ENCODE results near the gene NFIA.
"Not testable (repeated sequence)": the region's sequence is repeated elsewhere in the genome, so short reads cannot be mapped to it uniquely, and the experiment has no call there.

The NFIA gene

GRCh38 chr1:61276246-61276645, 193.9 kb downstream of the NFIA start:
- Histone ChIP-seq H2AFZ (ENCODE audit: low read depth, low read length) (no peak overlapping the region), H2BK15ac (ENCODE audit: low read depth, poor library complexity, severe bottlenecking) (no peak overlapping the region)
- WGBS: 86% methylated on average over 1 of the region's 3 CpGs

GRCh38 chr1:61277121-61277690, 194.8 kb downstream of the NFIA start:
- no peak for DNase-seq
- H4K8ac ChIP-seq (ENCODE audit: low read length): no peak overlapping the region
- H2BK12ac ChIP-seq (ENCODE audit: low read length in 2 of 2): no peak overlapping the region
- H4K91ac ChIP-seq (ENCODE audit: low read length): no peak overlapping the region
- no peaks in the 10 kb centered on the region for H3K27me3 ChIP-seq (ENCODE audit: control insufficient read depth in 1 of 2, insufficient read depth in 1 of 2, low read length in 2 of 2)
- H2AK5ac ChIP-seq (ENCODE audit: low read length, severe bottlenecking): no peak overlapping the region
- H3K4me3 ChIP-seq (ENCODE audit: insufficient read depth in 1 of 2, low read depth in 1 of 2, low read length in 2 of 2): peak overlapping the region in 1 of 2 experiments; percentile 53
- no peaks in the 10 kb centered on the region for H3K36me3 ChIP-seq (ENCODE audit: control insufficient read depth in 1 of 2, insufficient read depth in 2 of 2, low read depth in 1 of 2, low read length in 2 of 2)
- WGBS: 96% methylated on average over 3 of the region's 7 CpGs
- H3K9me3 ChIP-seq (ENCODE audit: control insufficient read depth, low read length): no peaks in the 10 kb centered on the region
- no peak overlapping the region for H3K4me2 ChIP-seq (ENCODE audit: low read length, poor library complexity, severe bottlenecking)
- H2BK120ac ChIP-seq (ENCODE audit: low read depth, low read length): no peak overlapping the region
- no peaks in the 10 kb centered on the region for H3K79me1 ChIP-seq (replicated peaks; ENCODE audit: low read length, poor library complexity, severe bottlenecking)
- H3K18ac ChIP-seq (ENCODE audit: low read depth in 1 of 2, low read length in 2 of 2): no peak overlapping the region
- H3K27ac ChIP-seq (ENCODE audit: low read length, poor library complexity, severe bottlenecking): no peak overlapping the region
- no peak overlapping the region for H3K4ac ChIP-seq (ENCODE audit: low read depth in 1 of 2, low read length in 2 of 2)
- H3K9ac ChIP-seq (ENCODE audit: low read length): peak overlapping the region; percentile 56
- no peak overlapping the region for H3K14ac ChIP-seq (ENCODE audit: low read length in 2 of 2)
- H2AFZ ChIP-seq (ENCODE audit: low read depth, low read length): no peak overlapping the region
- no peaks in the 10 kb centered on the region for H3K4me1 ChIP-seq (ENCODE audit: control insufficient read depth, insufficient read depth, low read depth, low read length)
- H3K23ac ChIP-seq (ENCODE audit: low read length in 2 of 2): no peak overlapping the region
- no peak overlapping the region for H2BK15ac ChIP-seq (ENCODE audit: low read depth, poor library complexity, severe bottlenecking)
- H2BK5ac ChIP-seq (ENCODE audit: low read depth, low read length, poor library complexity, severe bottlenecking): no peak overlapping the region

More at GRCh38 chr1:61276246-61276645, 193.9 kb downstream of the NFIA start:
- Histone ChIP-seq H2BK120ac (ENCODE audit: low read depth, low read length) (no peak overlapping the region), H3K27ac (ENCODE audit: low read length, poor library complexity, severe bottlenecking) (no peak overlapping the region), H2AK5ac (ENCODE audit: low read length, severe bottlenecking) (no peak overlapping the region), H3K9ac (ENCODE audit: low read length) (peak overlapping the region; percentile 73), H3K79me1 (replicated peaks; ENCODE audit: low read length, poor library complexity, severe bottlenecking) (no peaks in the 10 kb centered on the region), H3K14ac (ENCODE audit: low read length in 2 of 2) (no peak overlapping the region), H3K18ac (ENCODE audit: low read depth in 1 of 2, low read length in 2 of 2) (no peak overlapping the region), H3K27me3 (ENCODE audit: control insufficient read depth in 1 of 2, insufficient read depth in 1 of 2, low read length in 2 of 2) (no peaks in the 10 kb centered on the region), H3K4me2 (ENCODE audit: low read length, poor library complexity, severe bottlenecking) (no peak overlapping the region), H3K4me1 (ENCODE audit: control insufficient read depth, insufficient read depth, low read depth, low read length) (no peaks in the 10 kb centered on the region), H3K4ac (ENCODE audit: low read depth in 1 of 2, low read length in 2 of 2) (no peak overlapping the region), H3K4me3 (ENCODE audit: insufficient read depth in 1 of 2, low read depth in 1 of 2, low read length in 2 of 2) (no peak overlapping the region), H3K36me3 (ENCODE audit: control insufficient read depth in 1 of 2, insufficient read depth in 2 of 2, low read depth in 1 of 2, low read length in 2 of 2) (no peaks in the 10 kb centered on the region), H3K9me3 (ENCODE audit: control insufficient read depth, low read length) (no peaks in the 10 kb centered on the region), H3K23ac (ENCODE audit: low read length in 2 of 2) (no peak overlapping the region), H2BK5ac (ENCODE audit: low read depth, low read length, poor library complexity, severe bottlenecking) (no peak overlapping the region), H4K91ac (ENCODE audit: low read length) (no peak overlapping the region), H2BK12ac (ENCODE audit: low read length in 2 of 2) (no peak overlapping the region), H4K8ac (ENCODE audit: low read length) (no peak overlapping the region)
- DNase-seq: no peak

- not testable (repeated sequence) for H3K4me3 ChIP-seq (ENCODE audit: insufficient read depth in 1 of 2, low read depth in 1 of 2, low read length in 2 of 2); H3K9ac ChIP-seq (ENCODE audit: low read length); H3K14ac ChIP-seq (ENCODE audit: low read length in 2 of 2); H3K4ac ChIP-seq (ENCODE audit: low read depth in 1 of 2, low read length in 2 of 2); H3K9me3 ChIP-seq (ENCODE audit: control insufficient read depth, low read length); H3K27ac ChIP-seq (ENCODE audit: low read length, poor library complexity, severe bottlenecking); DNase-seq; H4K8ac ChIP-seq (ENCODE audit: low read length); H4K91ac ChIP-seq (ENCODE audit: low read length); H3K4me1 ChIP-seq (ENCODE audit: control insufficient read depth, insufficient read depth, low read depth, low read length); H2AFZ ChIP-seq (ENCODE audit: low read depth, low read length); H2BK12ac ChIP-seq (ENCODE audit: low read length in 2 of 2); H2AK5ac ChIP-seq (ENCODE audit: low read length, severe bottlenecking); H3K36me3 ChIP-seq (ENCODE audit: control insufficient read depth in 1 of 2, insufficient read depth in 2 of 2, low read depth in 1 of 2, low read length in 2 of 2); H2BK120ac ChIP-seq (ENCODE audit: low read depth, low read length); H3K27me3 ChIP-seq (ENCODE audit: control insufficient read depth in 1 of 2, insufficient read depth in 1 of 2, low read length in 2 of 2); H2BK15ac ChIP-seq (ENCODE audit: low read depth, poor library complexity, severe bottlenecking); H3K79me1 ChIP-seq (replicated peaks; ENCODE audit: low read length, poor library complexity, severe bottlenecking); H3K4me2 ChIP-seq (ENCODE audit: low read length, poor library complexity, severe bottlenecking); H2BK5ac ChIP-seq (ENCODE audit: low read depth, low read length, poor library complexity, severe bottlenecking); H3K23ac ChIP-seq (ENCODE audit: low read length in 2 of 2); H3K18ac ChIP-seq (ENCODE audit: low read depth in 1 of 2, low read length in 2 of 2)
- WGBS: 91% methylated on average over 5 of the region's 8 CpGs
Observed at GRCh38 chr1:61278503-61278902, 196.1 kb downstream of the NFIA start.

- no peak overlapping the region for H3K23ac ChIP-seq (ENCODE audit: low read length in 2 of 2)
- H3K36me3 ChIP-seq (ENCODE audit: control insufficient read depth in 1 of 2, insufficient read depth in 2 of 2, low read depth in 1 of 2, low read length in 2 of 2): no peaks in the 10 kb centered on the region
- no peak overlapping the region for H2BK12ac ChIP-seq (ENCODE audit: low read length in 2 of 2)
- H3K9ac ChIP-seq (ENCODE audit: low read length): no peak overlapping the region
- DNase-seq: no peak
- no peak overlapping the region for H3K4ac ChIP-seq (ENCODE audit: low read depth in 1 of 2, low read length in 2 of 2)
- peak overlapping the region in 1 of 2 experiments; percentile 21 for H3K4me3 ChIP-seq (ENCODE audit: insufficient read depth in 1 of 2, low read depth in 1 of 2, low read length in 2 of 2)
- no peak overlapping the region for H3K4me2 ChIP-seq (ENCODE audit: low read length, poor library complexity, severe bottlenecking)
- H3K4me1 ChIP-seq (ENCODE audit: control insufficient read depth, insufficient read depth, low read depth, low read length): no peaks in the 10 kb centered on the region
- H3K27me3 ChIP-seq (ENCODE audit: control insufficient read depth in 1 of 2, insufficient read depth in 1 of 2, low read length in 2 of 2): no peaks in the 10 kb centered on the region
- WGBS: no CpG with 5 or more reads among the region's 1 CpG
- H2BK120ac ChIP-seq (ENCODE audit: low read depth, low read length): no peak overlapping the region
- H4K91ac ChIP-seq (ENCODE audit: low read length): no peak overlapping the region
- H3K14ac ChIP-seq (ENCODE audit: low read length in 2 of 2): no peak overlapping the region
- no peak overlapping the region for H4K8ac ChIP-seq (ENCODE audit: low read length)
- H2BK15ac ChIP-seq (ENCODE audit: low read depth, poor library complexity, severe bottlenecking): no peak overlapping the region
- no peak overlapping the region for H2BK5ac ChIP-seq (ENCODE audit: low read depth, low read length, poor library complexity, severe bottlenecking)
- H3K27ac ChIP-seq (ENCODE audit: low read length, poor library complexity, severe bottlenecking): no peak overlapping the region
- no peaks in the 10 kb centered on the region for H3K9me3 ChIP-seq (ENCODE audit: control insufficient read depth, low read length)
- H3K18ac ChIP-seq (ENCODE audit: low read depth in 1 of 2, low read length in 2 of 2): no peak overlapping the region
- no peaks in the 10 kb centered on the region for H3K79me1 ChIP-seq (replicated peaks; ENCODE audit: low read length, poor library complexity, severe bottlenecking)
- no peak overlapping the region for H2AK5ac ChIP-seq (ENCODE audit: low read length, severe bottlenecking)
- H2AFZ ChIP-seq (ENCODE audit: low read depth, low read length): no peak overlapping the region
Observed at GRCh38 chr1:61278966-61279365, 196.6 kb downstream of the NFIA start.

All from mesenchymal stem cell (in vitro differentiated cells and primary cell).